ENCODE data around the gene ELOVL5.

GRCh38 chr6:53269827-53270226 lies 78.9 kb downstream of the ELOVL5 start:
- TF ChIP-seq, protein P1, sequence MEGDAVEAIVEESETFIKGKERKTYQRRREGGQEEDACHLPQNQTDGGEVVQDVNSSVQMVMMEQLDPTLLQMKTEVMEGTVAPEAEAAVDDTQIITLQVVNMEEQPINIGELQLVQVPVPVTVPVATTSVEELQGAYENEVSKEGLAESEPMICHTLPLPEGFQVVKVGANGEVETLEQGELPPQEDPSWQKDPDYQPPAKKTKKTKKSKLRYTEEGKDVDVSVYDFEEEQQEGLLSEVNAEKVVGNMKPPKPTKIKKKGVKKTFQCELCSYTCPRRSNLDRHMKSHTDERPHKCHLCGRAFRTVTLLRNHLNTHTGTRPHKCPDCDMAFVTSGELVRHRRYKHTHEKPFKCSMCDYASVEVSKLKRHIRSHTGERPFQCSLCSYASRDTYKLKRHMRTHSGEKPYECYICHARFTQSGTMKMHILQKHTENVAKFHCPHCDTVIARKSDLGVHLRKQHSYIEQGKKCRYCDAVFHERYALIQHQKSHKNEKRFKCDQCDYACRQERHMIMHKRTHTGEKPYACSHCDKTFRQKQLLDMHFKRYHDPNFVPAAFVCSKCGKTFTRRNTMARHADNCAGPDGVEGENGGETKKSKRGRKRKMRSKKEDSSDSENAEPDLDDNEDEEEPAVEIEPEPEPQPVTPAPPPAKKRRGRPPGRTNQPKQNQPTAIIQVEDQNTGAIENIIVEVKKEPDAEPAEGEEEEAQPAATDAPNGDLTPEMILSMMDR (IDR thresholded peaks at IDR 0.05) = no peak
- TF ChIP-seq POLR2A (IDR thresholded peaks at IDR 0.05) = no peak

Measured in adrenal gland (tissue), 5 donors.